ENCODE results near the gene HLF. TPM values are rescaled to one million over a fixed set of nuclear protein-coding genes. Genes with fewer than 3 reads are reported as not detected.

HLF gene
- total RNA-seq, 1 donor from 2014 or later = 0.91 TPM

GRCh38 chr17:55249861-55250260, 14.9 kb upstream of the HLF start:
- intact Hi-C loops (cut with micrococcal nuclease) = no loop called here

- intact Hi-C loops (cut with micrococcal nuclease) = no loop called here
Observed at GRCh38 chr17:55254375-55254774, 10.4 kb upstream of the HLF start.

DNA sequence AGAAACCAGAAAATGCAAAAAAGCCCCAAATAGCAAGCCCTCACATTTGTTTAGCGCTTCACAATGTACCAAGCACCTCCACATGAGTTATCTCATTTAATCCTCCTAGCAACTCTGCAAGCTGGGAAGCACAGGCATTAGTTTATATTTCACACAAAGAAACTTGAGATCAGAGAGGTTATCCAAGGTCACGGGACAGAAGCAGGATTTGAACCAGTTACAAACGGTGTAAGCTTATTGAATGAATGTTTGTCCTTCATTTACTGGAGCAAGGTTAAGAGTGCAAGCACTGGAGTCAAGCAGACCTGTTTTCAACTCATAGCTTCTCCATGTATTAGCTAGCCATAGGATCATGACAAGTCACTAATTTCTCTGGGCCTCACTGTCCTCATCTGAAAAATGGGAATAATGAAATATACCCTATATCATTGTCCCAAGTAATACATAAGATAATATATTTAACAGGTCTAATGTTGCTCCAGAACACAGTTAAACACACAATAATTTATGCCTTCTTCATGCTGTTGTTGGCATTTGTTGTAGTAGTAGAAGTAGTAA, 6.1 kb upstream of the HLF start:
- intact Hi-C loops (cut with micrococcal nuclease) = no loop called here

DNA sequence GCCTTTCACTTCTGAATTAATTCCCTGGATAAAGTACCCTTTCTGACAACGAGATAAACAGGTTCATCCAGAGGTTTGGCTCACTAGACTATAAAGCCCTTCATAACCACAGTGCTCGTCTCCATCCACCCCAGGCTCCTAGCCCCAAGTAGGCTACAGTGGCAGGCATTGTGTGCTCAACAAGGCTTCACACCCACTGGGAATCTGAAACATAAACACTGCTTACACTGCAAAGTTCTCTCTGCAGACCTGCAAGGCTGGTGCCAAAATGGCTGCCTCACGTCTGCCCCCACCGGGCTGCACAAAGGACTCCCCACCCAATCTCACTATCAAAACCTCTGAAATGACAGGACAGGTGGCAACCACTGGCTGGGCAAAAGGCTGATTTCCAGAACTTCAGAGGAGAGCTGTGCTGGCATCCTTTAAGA, 5.1 kb upstream of the HLF start:
- intact Hi-C loops (cut with micrococcal nuclease) = no loop called here

DNA sequence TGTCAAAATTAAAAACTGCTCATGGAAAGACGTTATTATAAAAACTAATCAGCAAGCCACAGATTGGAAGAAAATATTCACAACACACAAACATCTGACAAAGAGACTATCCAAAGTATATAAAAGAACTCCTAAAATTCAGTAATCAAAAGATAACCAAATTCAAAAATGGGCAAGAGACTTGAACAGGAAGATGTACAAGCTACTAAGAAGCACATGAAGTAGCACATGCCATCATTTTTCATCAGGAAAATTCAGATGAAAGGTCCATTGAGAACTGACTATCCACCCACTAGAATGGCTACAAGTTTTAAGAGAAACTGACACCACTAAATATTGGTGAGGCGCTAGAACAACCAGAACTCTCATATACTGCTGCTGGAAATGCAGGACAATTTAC, 3.4 kb upstream of the HLF start:
- intact Hi-C loops (cut with micrococcal nuclease) = no loop called here

- intact Hi-C loops (cut with micrococcal nuclease) = loop anchor here (1.0 to 2.0 kb wide), 4 partner anchors 25 to 295 kb away; partner anchors contain the start of genes COX11, MMD and STXBP4
Observed at GRCh38 chr17:55263569-55264277, 1.0 kb upstream of the HLF start.

DNA sequence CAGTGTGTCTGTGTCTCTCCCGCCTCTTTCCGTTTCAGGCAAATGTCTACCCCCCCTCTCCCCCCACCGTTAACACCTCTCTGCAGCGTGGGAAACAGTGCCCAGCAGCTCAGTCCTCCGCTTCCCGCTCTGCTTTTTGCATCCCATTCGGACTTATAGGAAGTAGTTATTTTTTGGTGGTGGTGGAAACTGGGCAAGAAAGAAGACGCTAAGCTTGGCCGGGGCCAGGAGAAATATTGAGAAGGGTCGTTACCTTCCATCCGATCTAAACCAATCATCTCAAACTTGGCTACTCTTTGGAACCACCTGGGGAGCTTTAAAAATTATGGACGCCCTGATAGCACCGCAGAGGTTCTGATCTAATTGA, 499 bp upstream of the HLF start:
- intact Hi-C loops (cut with micrococcal nuclease) = loop anchor here (1.0 to 2.0 kb wide), 4 partner anchors 26 to 296 kb away; partner anchors contain the start of genes COX11, MMD and STXBP4

DNA sequence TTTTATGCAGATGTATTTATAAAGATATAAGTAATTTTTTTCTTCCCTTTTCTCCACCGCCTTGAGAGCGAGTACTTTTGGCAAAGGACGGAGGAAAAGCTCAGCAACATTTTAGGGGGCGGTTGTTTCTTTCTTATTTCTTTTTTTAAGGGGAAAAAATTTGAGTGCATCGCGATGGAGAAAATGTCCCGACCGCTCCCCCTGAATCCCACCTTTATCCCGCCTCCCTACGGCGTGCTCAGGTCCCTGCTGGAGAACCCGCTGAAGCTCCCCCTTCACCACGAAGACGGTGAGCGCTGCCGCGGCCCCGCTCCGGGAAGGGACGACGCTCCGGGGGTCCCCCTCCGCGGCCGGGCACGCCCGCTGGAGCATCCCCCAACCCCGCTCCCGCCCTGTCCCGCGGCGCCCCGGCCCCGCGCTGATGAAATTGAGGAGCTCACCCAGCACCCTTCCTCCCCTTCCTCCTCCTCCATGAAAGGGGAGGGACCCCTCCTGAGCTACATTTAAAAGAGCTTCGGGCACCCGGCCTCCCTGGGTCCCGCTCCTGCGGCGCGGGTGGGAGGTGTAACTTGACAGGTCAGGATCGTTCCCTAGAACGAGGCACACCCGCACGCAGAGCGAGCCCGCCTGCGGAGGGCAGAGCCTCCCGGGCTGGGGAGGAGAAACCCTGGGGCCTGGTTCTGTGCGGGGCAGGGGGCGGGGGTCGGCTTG, 706 bp downstream of the HLF start:
- intact Hi-C loops (cut with micrococcal nuclease) = loop anchor here (2.0 kb wide), 1 partner anchor 155 kb away; the partner anchor contains the start of gene MMD

DNA sequence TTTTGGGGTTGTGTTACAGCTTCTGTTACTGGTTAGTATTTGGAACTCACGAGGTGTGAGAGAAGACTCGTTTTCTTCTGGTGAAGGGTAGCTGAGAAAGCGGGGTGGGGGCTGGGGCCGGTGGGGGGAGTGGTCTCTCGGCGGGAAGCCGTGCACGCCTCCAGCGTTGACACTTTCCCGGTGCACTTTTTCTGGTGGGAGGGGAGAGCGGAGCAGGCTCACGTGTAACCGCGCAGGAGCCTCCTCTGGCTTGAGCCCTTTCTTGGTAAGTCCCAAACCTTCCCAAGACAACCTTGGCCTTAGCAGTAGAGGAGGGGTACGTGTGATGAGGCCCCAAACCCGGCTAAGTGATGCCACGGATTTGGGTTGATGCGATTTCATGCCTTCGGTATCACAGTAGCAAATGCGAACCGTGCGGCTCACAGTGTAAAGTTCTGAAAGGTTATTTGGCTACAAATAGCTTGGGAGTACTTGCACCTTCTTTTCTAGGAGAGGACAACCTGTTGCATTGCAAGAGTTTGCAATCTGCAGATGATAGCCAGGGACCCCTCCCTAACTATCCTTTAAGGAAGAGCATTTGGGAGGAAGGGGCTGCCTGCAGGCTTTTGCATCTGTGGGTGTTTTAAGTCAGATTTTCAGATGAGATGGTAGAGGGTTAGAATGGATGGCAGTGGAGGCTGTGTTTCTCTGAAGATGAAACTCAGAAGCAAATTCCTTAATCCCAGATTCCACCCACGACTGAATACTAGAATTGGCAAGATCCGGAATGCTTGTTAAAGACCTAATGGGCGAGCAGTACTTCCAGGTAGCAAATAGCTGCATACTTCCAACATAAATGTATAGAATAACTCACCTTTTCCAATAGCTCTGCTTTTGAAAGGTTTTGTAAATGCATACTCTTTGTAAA, 1.5 kb downstream of the HLF start:
- intact Hi-C loops (cut with micrococcal nuclease) = no loop called here

GRCh38 chr17:55266958-55267688, 2.4 kb downstream of the HLF start:
- intact Hi-C loops (cut with micrococcal nuclease) = no loop called here

GRCh38 chr17:55267777-55268648, 3.3 kb downstream of the HLF start:
- intact Hi-C loops (cut with micrococcal nuclease) = no loop called here

- intact Hi-C loops (cut with micrococcal nuclease) = no loop called here
Observed at GRCh38 chr17:55268649-55269480, 4.1 kb downstream of the HLF start.

DNA sequence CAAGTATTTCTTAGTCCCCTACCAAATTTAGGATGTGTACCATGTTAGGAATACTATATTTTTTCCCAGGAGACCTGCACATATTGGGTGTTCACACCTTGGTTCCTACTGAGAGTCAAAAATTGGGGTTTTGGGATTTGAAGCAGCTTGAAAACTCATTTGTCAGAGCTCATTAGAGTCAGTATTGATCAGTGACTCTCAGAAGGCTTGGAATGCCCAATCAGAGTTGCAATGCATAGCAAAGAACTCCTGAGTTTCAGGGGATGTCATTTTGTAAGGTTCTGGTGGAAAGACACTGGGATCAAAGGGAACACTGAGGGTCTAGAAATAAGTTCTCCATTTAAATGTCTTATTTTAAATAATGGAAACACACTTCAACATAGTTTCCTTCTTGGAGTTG, 5.1 kb downstream of the HLF start:
- intact Hi-C loops (cut with micrococcal nuclease) = no loop called here

DNA sequence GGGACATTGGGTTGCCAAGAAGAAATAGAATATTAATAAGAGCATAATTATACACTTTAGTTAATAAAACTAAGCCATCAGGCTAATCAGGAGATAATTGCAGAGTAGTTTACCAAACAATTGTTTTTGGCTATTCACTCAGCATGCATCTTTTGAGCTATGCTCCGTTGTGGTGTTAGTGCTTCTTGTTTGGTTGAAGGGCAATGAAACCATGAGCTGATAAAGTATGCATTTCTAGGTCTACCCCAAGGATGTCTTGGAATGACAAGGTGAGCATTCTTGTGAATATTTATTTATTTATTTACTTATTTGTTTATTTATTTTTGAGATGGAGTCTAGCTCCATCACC, 6.4 kb downstream of the HLF start:
- intact Hi-C loops (cut with micrococcal nuclease) = no loop called here

DNA sequence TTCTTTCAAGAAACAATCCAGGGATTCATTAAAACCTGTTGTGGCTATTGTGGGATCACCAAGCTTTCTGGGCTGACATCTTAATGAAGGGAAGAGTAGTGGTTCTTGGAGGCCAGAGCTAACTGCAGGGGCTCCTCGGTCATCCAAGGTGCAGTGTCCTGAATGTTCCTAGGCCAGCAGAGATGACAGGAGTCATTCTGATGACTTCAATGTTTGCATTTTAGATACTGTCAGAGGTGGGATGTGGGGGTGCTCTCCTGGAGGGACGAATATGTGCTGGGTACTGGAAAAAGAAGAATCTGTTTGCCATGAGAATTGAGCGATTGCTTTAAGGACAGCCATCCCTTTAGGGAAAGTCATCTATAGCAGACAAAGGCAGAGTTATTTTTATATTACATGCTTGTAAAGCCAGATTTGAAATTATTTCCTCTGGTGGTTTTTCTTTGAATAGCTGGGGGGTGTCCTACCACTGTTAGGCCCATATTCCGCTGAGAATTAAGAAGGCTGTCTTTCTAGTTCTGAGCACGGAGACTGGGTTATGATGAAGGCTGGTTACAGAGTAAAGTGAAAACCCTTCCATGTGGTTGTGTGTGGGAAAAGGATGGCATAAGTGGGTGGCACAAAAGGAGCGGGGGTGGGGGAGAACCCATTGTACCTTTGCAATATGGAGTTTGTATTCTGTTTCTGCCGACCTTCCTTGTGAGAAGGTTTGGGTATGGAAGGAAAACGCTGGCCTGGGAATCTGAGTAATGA, 7.4 kb downstream of the HLF start:
- intact Hi-C loops (cut with micrococcal nuclease) = no loop called here

GRCh38 chr17:55272711-55273578, 8.2 kb downstream of the HLF start:
- intact Hi-C loops (cut with micrococcal nuclease) = no loop called here

Measured in T-helper 2 cell treated with Interferon-gamma antibody and Interleukin-4, amounts not matched to agents 100 ng/mL and 5 ng/mL, for 36 hours (primary cell).